Stimulated activated CD4-positive, alpha-beta T cell treated with anti-CD3 and anti-CD28 coated beads, Interleukin-1b, Interleukin-23, amount 100 ng/mL, for 24 hours (primary cell): ENCODE measurements around the gene ZBTB7C.

Source experiments
- DNase-seq, 4 experiments: peaks; one replicate each; pipeline ENCODE4 v3.0.0-alpha.2; 2020; ENCODE audit warnings: low read depth in 4 of 4, low spot score in 1 of 4

ZBTB7C gene

DNA sequence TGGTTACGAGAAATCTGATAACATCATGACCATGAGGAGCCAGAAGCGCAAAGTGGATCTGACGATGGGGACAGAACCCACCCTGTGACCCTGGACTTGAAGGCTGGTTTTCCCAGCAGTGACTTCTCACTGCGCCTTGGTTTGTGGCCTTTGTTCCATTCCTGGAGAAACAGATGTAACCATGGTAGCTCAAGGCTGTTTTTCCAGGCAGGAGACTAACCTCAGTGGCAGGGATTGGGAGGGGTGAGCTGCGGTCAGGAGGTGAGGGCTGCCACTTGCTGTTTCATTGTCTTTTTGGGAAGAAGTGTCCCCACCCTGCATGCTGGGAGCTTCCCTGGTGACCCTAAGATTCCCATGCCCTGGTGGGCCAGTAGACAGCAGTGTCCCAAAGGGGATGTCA, 362.3 kb downstream of the ZBTB7C start:
- DNase-seq: no peak

DNA sequence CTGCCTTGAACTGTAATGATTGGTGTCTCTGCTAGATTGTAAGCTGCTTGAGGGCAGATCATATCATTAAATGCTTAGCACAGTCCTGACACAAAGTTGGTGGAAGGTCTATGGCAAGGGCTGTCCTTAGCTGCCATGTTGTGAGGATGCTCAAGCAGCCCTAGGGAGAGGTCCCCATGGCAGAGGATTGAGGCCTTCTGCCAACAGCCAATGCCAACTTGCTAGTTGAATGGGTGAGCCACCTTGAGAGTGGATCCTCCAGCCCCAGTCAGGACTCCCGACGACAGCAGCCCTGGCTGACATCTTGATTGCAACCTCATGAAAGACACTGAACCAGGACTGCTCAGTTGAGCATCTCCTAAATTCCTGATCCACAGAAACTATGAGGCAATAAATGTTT, 363.4 kb downstream of the ZBTB7C start:
- DNase-seq: no peak

DNA sequence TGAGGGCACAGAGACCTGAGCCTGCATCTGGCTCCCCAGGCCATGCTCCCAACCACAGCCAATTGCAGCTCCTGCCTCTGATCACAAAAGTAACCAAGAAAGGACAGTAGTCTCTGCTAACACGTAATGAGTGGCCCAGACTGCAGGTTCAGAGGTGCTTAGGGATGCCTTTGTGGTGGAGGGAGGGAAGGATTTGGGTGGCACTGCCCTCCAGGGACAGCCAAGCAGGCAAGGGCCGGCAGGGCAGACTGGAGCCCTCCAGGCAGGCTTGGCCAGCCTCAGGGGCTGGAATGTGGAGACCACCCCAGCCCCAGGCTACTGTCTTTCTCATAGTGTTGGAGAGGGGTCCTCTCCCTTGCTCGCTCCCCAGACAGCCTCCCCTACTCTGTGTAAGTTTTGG, 364.2 kb downstream of the ZBTB7C start:
- DNase-seq: no peak

DNA sequence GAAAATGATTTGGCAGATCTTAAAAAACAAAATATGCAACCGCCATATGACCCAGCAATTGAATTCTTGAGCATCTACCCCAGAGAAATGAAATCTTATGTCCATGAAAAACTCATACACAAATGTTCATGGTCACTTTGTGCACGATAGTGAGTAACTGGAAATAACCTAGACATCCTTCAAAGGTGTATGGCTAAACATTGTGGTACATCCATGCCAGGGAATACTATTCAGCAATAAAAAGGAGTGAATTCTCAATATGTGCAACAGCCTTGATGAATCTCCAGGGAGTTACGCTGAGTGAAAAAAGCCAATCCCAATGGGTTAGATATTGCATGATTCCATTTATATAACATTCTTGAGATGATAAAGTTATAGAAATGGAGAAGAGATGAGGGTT, 366.0 kb downstream of the ZBTB7C start:
- no peak for DNase-seq

DNA sequence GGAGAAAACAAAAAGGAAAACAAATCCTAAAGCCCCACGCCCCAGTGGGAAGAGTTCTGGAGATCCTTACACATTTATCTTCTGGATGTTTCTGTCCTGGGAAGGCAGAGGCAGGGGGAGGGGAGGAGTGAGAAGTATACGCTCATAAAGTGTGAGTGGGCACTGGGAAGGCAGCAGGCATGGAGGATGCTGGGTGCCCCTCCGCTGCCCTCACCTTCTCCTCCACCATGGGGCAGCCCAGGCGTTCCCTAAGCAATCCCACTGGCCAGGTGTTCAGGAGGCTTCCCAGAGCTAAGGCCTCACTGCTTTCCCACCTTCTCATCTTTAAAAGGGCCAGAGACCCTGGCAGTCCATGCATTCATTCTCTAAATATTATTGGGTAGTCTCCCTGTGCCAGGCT, 366.8 kb downstream of the ZBTB7C start:
- no peak for DNase-seq

- no peak for DNase-seq
Observed at GRCh38 chr18:48040457-48041110, 368.6 kb downstream of the ZBTB7C start.

DNA sequence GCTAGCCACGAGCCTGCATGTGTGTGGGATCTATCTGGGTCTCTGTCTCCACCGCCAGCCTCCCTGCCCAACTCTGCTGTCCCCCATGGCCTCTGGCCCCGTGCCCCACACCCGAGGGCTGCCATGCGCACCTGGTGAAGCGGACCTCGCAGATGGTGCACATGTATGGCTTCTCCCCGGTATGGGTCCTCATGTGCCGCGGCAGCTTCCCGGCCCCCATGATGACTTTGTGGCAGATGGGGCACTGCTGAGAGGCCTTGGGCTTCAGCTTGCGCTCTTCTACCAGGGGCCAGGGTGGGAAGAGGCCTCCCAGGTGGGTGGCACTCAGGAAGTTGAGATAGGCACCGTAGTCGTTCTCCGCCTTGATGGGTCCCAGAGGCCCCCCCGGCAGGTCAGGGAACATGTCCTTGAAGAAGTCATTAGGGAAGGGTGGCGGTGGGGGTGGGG, 369.4 kb downstream of the ZBTB7C start:
- no peak for DNase-seq

- no peak for DNase-seq
Observed at GRCh38 chr18:48038636-48039035, 370.5 kb downstream of the ZBTB7C start.

DNA sequence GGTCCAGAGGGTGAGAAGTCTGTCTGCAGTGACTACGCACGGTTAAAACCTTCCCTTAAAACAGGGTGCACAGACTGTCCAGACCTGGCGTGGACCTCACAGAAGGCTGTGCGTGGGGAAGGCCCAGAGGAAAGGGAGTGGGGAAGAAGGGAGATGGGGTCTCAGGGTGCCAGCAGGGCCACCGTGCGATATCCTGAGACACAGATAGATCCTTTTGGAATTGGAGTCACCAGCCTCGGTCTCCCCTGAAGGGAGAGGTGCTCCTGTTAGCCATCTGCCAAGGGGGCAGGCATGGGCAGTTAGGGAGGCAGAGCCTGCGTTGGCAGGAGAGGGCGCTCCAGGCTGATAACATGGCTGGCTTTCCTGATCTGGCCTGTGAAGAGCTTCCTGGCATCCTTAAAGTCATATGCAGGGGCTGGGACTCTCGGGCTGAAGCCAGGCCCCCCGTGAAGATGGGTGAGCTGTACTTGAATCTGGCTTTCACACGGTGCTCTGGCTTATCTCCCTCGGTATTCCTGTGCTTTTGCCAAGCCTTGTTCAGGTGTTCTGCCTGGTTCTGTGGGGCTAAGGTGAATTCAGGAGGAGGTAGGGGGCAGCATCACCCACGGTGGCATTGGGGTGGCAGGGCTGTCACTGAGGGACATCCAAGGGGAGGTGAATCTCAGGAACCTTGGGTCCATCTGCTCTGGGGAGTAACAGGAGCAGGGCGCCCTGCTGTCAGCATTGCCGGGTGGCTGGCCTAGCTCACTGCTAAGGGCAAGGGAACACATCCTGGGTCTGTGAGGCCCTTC, 371.5 kb downstream of the ZBTB7C start:
- no peak for DNase-seq

GRCh38 chr18:48036641-48037421, 372.4 kb downstream of the ZBTB7C start:
- DNase-seq: no peak

DNA sequence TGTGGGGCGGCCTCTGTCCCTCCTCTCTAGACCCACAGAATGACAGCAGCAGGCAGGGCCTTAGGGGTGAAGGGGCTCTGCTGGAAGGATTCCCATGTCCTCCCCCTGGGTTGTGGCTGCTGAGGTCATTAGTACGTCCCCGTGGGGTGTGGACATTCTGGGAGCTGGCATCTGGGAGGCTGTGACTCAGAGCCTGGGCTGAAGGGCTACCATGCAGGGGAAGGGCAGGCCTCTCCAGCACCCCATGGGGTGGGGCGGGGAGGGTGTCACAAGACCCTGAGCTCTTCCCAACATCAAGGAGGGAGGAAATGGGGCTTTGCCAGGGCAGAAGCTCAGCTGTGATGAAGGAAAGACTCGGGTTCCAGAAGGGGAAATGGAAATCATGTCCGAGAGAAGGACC, 373.0 kb downstream of the ZBTB7C start:
- DNase-seq: no peak

- no peak for DNase-seq
Observed at GRCh38 chr18:48035556-48035860, 373.7 kb downstream of the ZBTB7C start.

DNA sequence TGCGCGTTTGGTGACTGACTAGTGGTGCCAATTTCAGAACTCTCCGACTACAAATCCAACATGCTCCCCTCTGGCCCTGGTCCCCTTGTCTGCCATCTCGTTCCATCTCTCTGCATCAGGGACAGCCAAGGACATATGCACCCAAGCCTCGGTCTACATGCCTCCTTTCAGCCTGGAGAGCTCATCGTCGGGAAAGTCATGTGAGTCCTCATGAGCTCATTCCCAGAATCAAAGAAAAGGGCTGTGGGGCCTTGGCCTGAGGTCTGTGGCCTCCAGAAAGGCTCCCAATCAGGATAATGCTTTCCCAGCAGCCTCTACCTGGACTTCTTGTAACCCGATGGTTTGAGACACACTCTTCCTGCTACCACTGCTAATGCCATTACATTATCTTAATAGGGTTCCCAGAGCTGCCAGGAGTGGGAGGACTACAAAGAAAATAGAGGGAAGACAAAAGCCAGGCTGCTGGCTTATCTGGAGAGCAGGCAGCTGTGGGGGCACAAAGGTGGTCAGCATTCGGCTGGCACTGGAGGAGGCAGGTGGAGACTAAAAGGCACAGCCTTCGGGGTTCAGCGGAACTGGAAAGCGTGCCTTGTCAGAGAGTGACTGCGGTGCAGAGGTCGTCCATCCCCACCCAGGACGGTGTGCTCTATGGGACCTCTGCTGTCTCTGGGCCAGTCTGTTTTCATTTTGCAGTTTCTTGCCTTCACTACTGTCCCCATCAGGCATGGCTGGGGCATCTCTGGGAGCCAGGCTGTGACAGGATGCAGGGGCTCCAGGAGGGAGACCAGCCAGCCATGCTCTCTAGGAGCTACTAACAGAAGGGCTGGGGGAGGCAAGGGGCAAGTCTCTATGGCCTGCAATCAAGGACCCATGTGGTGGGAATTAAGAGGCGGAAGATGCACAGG, 374.3 kb downstream of the ZBTB7C start:
- no peak for DNase-seq

DNA sequence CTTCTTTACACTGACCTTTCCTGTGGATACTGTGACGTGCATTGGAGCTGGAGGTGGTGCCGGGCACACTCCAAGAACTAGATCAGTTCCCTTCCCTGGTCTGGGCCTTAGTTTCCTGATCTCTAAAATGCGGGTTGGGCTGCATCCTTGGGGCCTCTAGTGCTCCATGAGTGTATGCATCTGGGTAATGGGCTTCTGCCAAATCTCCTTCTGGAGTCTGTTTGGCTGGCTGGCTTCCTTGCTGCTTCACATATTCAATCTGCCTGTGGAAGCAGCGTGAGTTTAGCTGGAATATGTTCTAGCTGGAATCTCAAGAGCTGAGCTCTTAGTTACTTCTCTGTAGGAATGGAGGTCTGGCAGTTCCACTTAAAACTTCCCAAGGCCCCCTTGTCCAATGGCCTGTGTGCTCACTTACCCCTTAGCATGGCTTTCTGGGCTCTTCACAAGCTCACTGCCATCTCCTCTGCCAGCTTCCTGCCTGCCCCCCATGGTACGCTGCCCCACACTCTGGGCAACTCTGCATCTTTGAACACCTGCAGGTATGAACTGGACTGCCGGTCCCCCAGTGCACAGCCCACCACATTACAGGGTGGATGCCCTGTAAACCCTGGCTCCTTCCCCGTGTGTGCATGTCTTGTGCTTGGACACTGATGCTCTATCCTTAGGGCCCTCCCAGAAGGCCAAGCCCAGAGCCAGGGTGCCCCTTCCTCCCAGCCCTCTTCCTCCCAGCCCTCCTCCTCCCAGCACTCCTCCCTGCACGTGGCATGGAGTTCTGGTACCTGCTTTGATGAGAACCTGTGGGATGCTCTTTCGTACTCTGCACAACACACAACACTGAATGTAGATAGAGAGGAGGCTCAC, 375.2 kb downstream of the ZBTB7C start:
- no peak for DNase-seq

DNA sequence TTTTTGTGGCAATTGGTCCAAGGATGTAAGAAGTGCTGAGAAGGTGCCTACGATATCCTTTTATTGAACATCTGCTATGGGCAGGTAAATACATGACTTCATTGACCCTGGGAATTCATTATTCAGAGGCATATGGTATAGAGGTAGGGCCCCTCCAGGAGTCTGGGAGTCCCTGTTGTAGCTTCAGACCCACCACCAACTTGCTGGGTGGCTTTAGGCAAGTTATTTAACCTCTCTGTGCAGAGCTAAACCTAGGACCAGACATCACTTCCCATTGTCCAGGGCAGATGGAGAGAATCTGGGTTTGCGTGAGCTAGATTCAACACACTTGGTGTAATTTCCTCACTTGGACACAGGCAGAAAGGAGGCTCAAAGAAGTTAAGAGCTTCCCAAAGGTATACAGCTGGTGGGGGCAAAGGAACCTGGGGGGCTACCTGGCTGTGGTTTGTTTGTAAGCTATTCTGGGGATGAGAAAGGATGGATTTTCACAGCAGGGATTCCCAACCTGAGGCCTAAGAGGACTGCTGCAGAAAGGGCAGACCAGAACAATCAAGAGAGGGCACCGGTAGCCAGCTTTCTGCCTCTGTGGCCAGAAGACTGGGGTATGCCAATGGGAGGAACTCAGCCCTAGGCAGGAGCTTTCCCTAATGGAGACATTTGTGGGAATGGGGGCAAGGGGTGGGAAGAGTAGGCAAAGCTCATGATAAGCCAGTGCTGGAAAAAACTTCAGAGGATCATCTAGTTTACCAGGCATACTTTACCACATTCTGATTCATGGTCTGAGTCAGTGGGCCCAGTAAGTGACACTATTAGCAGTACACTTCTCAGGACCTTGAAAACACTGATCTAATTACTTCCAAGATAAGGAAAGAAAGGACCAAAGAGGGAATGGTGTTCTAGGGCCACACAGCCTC, 376.1 kb downstream of the ZBTB7C start:
- DNase-seq: no peak

DNA sequence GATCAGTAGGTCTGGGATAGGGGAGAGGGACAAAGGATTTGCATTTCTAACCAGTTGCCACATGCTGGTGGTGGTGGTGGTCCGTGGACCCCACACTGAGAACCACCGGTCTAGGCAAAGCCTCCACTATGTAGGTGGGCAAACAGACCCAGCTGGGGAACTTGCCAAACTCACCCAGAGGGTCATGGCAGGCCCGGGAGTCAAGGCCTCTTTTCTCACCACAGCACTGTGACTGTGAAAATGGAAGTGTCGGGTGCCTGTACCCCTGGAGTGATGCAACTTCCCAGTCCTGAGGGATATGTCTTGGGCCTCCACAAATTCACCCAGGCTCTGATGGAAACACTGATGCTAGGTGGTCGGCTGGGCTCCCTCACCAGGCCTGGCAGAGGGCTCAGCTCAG, 377.5 kb downstream of the ZBTB7C start:
- no peak for DNase-seq

- DNase-seq: no peak
Observed at GRCh38 chr18:48030616-48031480, 378.3 kb downstream of the ZBTB7C start.

GRCh38 chr18:48029296-48029986, 379.7 kb downstream of the ZBTB7C start:
- DNase-seq: no peak
